HG02943 (cell line): ENCODE results near the gene PELI1.
"Not testable (repeated sequence)": the region's sequence is repeated elsewhere in the genome, so short reads cannot be mapped to it uniquely, and the experiment has no call there.

Experiments
- ATAC-seq: cut with Tn5 transposase; IDR thresholded peaks from one replicate; pipeline ENCODE4 v1.9.1; 2021; ENCODE audit warnings: mild to moderate bottlenecking, low read depth, moderate library complexity; ENCODE audit not compliant: unreplicated experiment

Gene PELI1

DNA sequence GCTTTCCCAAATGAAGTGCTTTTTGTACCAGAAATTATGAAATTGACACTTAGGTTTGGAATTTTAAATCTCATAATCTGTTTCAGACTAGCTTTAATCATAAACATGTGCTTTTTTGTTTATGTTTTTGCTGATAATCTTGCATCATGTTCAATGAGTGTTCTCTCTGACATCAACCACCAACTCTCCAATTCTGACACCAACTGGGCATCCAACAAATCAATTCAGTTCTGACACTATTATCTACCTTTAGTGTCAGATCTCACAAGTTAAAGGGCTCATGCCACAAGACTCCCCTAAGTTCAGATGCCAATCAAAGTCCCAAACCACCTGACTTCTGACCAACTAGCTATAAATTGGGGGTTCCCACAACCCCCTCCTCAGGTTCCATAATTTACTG lies 19.6 kb downstream of the PELI1 start:
- ATAC-seq, result no peak

DNA sequence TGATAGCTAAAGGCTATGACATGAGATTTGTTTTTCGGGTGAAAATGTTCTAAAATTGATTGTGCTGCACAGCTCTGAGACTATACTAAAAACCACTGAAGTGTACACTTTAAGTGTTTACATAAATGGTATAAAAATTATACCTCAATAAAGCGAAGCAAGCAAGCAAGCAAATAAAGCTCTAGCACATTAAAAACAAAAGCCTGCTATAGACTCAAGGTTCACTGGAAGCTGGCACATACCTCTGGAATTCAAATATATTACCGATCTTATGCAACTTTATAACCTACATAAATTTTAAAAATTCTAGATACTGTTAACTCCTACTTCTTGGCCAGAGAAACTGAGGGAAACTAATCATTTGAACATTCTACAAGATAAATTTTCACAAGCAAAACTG lies 20.1 kb downstream of the PELI1 start:
- ATAC-seq, result no peak

DNA sequence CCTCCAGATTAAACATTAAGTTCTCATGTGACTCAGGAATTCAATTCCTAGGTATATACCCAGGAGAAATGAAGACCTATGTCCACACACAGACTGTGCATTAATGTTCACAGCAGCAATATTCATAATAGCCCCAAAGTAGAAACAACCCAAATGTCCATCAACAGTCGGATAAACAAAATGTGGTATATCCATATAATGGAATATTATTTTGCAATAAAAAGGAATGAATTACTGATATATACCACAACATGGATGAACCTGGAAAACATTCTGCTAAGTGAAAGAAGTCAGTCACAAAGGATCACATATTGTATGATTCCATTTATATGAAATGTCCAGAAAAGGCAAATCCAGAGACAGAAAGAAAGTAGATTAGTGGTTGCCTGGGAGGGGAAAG lies 20.5 kb downstream of the PELI1 start:
- ATAC-seq, result no peak

DNA sequence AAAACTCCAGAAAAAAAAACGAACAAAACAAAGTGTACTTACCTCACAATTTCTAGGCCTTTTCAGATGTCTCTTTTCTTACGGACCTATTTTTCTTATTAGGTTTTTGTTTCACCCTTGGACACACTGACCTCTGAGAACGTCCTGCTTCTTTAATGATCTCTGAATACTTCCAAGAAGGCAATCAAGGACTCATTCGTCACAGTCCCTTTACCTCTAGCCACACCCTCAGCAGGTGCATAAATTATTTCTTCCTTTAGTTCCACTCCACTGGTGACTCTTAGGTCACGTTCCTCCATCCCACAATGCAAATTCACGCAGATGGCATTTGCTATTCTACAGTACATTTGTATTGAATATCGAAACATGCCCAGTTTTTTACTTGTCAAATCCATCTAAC lies 21.9 kb downstream of the PELI1 start:
- no peak for ATAC-seq

DNA sequence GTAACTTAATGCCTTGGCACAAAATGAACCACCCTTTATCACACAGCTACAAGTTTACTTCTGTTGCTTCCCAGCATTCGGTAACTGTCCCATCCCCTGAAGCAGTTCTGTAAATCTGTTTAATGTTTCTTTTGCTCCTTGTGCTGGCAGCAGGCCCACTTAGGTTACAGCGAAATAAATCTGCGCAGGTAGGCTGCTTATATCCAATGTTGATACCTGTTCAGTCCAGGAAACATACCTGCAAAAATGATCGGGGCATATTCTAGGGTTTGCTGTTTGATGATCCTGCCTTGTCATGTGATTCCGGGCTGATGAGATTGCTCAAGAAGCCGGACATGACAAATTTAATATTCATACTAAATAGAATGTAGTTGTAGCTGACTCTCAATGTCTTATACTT lies 23.3 kb downstream of the PELI1 start:
- no peak for ATAC-seq

DNA sequence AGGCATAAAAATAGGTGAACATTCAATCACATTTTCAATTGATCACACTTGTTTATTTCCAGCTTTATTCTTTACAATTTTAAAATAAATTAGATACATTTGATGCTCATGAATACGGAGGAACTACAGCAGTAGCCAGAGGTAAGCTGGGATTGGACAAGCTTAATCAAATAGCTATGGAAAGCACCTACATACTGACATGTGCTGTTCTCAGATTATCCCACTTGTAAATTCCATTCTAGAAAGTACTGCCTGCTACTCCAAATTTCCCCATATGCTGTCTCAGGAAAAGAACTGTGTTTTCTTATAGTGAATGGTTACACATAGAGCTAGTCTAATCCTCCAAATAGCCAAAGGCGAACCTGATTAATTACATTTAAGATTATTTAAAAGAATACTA lies 24.2 kb downstream of the PELI1 start:
- no peak for ATAC-seq

DNA sequence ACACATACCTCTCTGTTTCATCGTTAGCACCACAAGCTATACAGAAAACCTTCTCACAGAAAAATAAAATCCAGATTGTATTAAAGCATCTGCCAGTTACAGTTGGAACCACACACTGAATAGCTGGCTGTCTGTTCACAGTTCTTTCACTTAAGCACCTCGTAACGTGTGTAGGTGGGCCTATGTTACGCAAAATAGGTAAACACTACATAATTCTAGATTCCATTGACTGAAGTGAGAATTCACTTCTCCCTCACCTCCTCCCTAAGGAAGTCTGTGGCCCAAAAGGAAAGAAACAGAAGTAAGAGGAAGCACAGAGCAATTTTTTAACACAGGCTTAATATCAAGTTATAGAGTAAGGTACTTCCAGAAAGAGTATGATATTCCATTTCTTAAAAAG lies 24.9 kb downstream of the PELI1 start:
- no peak for ATAC-seq

DNA sequence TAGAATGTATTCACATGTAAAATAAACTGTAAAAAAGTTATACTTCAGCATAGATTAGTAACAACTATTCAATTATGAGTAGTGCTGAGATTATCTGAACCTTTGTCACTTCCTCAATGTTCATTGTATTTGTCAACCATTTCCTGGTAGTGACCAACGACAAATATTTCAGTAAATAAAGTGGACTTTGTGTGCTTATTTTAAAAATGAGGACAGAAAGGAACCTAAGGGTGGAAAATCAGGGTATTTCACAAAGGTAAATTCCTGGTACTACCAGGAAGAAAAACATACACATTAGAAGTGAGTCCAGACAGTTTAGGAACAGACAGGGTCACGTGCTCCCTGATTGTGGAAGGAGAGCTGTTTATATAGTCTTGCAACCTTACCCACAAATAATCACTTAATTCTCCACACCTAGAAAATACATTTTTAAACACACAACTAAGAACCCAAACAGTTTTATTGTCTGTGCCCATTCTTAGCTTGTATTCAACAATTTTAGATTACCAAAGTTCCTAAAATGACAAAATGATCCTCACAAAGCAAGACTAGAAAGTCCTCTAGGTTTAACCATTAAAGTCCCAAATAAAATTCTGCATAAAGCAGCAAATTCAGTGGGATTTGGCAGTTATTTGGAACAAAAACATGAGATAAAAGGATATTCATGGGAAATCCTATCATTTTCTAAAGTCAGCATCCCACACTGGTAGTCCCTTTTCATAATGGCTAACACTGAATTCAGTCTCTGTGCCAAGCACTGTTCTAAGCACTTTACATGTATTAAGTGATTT lies 28.2 kb downstream of the PELI1 start:
- no peak for ATAC-seq

DNA sequence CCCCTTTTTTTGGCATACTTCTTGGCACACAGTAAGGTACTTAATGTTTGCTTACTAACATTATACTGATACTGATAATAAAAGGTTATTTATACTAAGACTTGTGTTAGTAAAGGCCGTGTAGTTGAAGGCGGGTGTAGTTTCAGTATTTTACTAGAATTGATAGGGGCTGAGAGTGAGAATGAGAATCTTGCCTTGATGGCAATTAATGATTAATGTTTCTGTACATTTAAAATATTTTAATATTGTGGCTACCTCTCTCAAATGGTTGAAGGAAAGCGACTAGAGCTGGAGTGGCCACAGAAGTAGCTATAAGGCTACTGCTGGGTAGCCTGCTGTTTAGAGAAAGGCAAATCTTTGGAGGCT lies 29.3 kb downstream of the PELI1 start:
- ATAC-seq, result peak; percentile 61

DNA sequence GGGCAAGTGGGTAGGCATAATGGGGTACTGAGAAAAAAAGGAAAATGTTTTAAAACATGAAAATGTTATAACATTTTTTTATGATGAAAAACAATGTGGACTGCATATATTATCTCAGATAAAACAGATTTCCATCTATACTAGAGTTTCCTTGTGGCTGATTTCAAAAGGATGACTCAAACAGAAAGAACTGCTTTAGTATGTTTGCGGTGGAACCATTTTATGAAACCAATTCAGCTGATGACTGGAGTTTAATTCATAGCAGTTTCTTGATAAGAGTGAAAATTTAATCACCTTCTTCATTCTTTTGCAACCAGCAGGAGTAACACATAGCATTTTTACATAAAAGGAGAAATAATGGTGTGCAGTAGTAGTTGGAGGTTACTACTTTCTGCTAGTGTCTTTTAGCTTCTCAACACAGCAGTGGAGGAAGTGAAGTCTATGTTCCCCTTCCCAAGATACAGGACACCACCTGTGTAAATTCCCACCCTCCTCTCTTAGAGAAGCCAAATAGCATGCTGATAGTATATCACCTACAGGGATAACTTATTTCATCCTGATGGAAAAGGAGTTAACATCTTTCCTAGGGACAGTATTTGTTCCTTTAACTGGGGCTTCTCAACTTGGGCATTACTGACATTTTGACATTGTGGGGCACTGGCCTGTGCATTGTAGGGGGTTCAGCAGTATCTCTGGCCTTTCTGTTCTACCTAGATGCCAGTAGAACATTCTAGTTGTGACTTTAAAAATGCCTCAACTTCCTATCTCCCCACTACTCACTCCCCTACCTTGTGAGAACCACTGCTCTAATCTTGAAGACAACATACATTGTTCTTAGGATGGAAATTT lies 29.9 kb downstream of the PELI1 start:
- ATAC-seq, result peak; percentile 17

DNA sequence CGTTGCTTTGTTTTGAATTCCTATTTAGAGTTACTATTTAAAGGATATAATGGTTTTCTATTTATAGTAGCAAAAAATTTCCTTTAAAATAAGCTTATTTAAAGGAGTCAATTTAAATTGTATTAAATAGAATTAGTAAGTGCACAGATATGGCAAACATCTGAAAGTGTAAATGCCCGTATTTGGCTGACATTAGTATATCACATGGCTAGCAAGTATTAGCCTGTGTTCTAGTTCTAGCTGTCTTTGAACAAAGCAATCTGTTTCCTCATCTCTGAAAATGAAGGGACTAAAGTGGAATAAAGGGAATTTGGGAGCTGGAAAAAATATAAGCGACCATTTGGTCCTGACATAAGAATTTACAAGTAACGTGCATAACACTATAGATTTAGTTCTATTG lies 32.2 kb downstream of the PELI1 start:
- ATAC-seq, result no peak

DNA sequence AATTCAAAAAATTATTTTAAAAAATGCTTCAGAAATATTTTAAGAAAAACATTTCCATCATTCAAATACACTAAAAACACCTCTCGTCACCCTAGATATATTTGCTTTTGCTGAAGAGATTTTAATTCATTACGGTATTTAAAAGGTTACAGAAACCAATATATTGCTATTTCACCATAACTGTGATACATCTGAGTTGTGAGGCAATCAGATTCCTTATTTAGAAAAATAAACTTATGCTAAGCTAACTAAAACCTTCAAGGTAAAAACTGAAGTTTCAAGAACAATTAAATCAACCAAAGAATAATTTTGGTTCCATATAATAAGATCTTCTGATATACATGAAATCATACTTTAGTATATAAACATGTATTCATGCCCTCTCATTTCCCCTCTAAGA lies 32.8 kb downstream of the PELI1 start:
- no peak for ATAC-seq

DNA sequence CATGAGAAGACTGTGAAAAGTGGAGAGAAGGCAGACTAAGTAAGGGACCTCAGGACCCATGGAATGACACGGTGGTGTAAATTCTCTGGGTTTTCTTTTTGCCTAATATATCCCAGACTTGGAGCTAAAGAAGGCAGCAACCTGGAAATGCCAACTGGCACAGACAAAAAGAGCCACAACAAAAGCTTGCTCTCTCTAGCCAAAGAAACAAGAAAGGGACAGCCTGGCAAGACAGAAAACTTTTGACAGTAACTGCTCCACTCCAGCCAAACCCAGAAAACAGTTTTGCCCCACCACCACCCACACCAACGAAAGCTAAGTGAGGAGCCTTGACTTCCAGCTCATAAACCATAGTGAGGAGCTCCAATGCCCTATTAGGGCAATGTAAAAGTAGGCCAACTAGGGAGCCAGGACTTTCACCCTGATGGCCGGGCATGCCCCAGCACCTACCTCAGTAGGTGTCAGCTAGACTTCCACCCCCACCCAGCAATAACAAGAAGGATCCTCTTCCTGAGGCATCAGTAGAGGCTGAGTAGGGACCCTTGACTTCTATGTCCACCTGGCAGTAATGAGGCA lies 35.5 kb downstream of the PELI1 start:
- no peak for ATAC-seq

DNA sequence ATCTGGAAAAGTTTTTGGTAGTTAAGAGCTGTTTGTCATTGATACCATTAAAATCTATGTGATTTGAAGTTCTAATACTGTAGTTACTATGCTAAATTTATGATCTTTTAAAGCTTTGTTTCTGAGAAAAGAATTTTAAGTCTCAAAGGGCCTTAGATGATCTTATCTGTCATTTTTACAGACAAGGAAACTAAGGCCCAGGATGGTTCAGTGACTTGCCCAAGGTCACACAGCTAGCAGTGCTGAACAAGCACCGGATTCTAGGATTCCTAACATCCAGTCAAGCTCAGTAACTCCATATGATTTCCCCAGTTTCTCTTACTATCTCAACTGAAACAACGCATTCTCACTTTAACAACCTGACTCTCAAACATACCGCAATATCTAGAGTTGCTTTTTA lies 37.7 kb downstream of the PELI1 start:
- no peak for ATAC-seq

DNA sequence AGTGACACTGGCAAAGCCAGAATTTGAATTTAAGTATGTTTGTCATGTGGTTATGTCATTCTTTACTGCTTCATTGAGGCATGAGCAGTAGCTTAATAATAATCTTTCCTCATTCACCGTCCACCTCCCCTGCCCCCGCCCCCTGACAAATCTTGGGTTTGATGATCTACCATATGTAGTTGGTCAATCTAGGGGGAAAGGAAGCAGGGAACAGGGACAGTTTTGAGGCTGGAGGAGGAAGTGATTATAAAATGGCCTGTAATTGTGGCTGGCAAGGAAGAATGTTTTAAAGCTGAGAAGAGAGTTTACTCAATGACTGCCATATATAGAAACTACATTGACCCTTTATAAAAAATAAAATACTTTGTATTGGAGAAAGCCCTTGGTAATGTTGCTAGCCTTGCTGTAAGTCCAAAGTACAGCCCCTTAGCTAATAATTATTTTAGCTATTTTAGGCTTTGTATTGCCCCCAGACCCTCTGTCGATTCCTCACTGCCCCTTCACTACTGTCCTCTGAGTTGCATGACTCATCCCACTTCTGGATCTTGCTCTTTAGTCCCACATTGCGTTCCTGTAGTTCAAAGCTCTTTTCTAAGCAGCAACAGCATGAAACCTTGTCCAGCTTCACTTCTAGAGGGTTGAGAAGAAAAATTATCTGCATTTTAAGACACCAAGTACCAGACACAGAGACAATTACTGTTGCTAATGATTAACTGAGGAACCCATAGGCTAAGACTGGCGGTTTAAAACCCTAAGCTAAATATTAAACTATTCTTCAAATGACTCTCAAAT lies 38.4 kb downstream of the PELI1 start:
- no peak for ATAC-seq

DNA sequence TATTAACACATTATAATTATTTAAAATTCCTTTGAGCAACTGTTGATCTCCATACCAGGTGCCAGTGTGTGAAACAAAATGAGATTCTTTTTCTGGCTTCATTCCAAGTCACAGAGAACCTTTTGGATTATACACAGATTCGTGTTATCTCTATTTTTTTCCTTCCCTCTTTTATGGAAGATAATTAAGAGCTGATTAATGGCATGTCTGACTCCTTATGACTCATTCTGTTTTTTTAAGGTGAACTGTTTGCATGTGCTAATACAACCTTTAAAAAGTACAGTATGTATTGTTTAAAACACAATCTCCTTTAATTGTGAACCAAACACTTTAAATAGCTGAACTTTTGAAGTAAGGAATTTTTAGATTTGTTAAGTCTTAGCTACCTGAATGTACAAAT lies 39.3 kb downstream of the PELI1 start:
- ATAC-seq, result no peak

DNA sequence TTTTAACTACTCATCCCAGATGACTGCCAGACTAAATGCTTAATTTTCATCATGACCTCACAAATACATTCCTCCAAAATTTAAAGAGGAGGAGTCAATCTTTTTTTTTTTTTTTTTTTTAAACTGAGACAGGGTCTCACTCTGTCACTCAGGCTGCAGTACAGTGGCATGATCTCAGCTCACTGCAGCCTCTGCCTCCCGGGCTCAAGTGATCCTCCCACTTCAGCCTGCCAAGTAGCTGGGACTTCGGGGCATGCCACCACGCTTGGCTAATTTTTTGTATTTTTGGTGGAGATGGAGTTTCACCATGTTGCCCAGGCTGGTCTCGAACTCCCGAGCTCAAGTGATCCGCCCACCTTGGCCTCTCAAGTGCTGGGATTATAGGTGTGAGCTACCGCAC lies 41.5 kb downstream of the PELI1 start:
- not testable (repeated sequence) for ATAC-seq

DNA sequence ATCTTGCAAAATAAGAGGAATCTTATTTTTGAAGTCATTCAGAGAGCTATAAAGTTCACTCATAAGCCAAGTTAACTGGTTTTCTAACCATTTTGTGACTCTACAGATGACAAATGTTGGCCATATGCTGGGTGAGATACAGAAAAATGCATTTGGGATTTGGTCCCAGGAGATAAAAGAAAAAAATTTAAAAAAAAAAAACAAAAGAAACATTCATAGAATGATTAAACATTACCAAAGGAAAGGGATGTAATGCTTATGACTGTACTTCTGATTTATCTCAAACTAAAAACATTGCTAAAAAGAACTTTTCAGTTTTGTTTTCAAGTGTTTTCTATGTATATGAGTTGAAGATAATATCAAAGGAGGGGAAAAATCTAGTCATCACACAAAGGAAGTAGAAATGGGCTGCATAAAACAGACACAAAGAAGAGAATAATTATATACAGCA lies 43.1 kb downstream of the PELI1 start:
- no peak for ATAC-seq

DNA sequence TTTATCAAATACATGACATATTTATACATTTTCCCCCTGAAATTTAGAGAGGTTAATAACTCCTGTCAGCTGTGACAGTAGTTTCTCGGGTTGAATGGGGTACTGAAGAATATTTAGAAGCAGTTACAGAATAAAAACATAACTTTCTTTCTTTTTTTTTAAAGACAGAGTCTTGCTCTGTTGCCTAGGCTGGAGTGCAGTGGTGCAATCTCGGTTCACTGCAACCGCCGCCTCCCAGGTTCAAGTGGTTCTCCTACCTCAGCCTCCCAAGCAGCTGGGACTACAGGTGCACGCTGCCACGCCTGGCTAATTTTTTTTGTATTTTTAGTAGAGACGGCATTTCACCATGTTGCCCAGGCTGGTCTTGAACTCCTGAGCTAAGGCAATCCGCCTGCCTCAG lies 43.6 kb downstream of the PELI1 start:
- not testable (repeated sequence) for ATAC-seq

DNA sequence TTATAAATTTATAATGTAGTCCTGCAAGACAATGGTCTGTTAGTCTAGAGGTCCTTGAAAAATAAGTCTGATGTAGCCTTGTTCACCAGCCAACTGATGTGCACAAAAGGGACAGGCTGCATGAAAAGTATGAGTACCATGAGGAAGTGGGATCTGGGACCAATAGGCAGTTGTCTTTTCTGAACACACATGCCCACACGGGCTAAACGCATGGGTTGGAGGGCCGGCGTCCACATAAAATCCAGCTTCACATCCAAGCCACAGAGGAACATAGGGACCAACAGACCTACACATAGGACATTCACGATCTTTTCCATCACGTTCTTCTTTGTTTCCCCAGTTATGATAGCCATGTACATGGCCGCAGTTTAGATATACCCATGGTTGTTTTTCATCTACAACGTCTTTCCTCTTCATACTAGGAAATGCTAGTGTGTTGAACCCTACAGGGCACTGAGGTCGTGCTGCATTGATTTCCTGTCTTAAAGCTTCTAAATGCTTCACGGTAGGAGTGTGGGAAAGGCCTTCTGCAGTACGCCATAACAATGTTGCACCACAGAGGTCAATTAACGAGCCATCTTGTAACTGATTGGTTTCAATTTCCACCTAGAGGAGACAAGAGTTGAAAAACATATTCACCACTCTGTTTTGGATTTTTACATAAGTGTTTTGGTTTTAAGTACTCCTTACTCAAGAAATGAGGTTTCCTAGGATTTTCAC lies 49.4 kb downstream of the PELI1 start:
- ATAC-seq, result no peak
